Body of pancreas (tissue), 4 donors: Measurements from ENCODE around the gene PDE9A.

Source experiments
- POLR2A ChIP-seq, 3 donors: fragments of 450-650 bp; IDR thresholded peaks; one replicate each; pipeline ENCODE4 v1.6.1; 2016; ENCODE audit warnings: antibody characterized with exemption in 3 of 3, mild to moderate bottlenecking in 2 of 3
- TF ChIP-seq, protein P1 (sequence below), 7 experiments: fragments of 450-650 bp in 4 of 7; fragments of 200-600 bp in 3 of 7; sonication (generic) in 3 of 7; IDR thresholded peaks; one replicate each; pipeline ENCODE4 v1.5.1; 2016 to 2019; ENCODE audit warnings: antibody characterized with exemption in 7 of 7

- TF ChIP-seq, protein P1, sequence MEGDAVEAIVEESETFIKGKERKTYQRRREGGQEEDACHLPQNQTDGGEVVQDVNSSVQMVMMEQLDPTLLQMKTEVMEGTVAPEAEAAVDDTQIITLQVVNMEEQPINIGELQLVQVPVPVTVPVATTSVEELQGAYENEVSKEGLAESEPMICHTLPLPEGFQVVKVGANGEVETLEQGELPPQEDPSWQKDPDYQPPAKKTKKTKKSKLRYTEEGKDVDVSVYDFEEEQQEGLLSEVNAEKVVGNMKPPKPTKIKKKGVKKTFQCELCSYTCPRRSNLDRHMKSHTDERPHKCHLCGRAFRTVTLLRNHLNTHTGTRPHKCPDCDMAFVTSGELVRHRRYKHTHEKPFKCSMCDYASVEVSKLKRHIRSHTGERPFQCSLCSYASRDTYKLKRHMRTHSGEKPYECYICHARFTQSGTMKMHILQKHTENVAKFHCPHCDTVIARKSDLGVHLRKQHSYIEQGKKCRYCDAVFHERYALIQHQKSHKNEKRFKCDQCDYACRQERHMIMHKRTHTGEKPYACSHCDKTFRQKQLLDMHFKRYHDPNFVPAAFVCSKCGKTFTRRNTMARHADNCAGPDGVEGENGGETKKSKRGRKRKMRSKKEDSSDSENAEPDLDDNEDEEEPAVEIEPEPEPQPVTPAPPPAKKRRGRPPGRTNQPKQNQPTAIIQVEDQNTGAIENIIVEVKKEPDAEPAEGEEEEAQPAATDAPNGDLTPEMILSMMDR (IDR thresholded peaks at IDR 0.05), result no peak
- TF ChIP-seq POLR2A (IDR thresholded peaks at IDR 0.05), result no peak
Measured at GRCh38 chr21:42630626-42631025, 22.8 kb upstream of the PDE9A start.
